ENCODE data around the gene AIPL1. TPM values are rescaled to one million over a fixed set of nuclear protein-coding genes. Genes with fewer than 3 reads are reported as not detected.

The AIPL1 gene
- total RNA-seq, 1 donor from 2014 or later = not detected

GRCh38 chr17:6479622-6480302, 44.8 kb upstream of the AIPL1 start:
- Mint-ChIP-seq H3K9me3 (ENCODE audit: unreplicated experiment) (no peaks in the 10 kb centered on the region), H3K4me3 (ENCODE audit: unreplicated experiment) (no peak overlapping the region), H3K4me1 (ENCODE audit: unreplicated experiment) (peaks cover 17% of the 10 kb centered on the region), H3K27me3 (ENCODE audit: unreplicated experiment) (peaks cover 8% of the 10 kb centered on the region), H3K36me3 (ENCODE audit: low read depth, unreplicated experiment) (no peaks in the 10 kb centered on the region), H3K27ac (ENCODE audit: unreplicated experiment) (no peak overlapping the region)
- DNase-seq (ENCODE audit: low spot score) = no peak
- TF ChIP-seq, protein P1, sequence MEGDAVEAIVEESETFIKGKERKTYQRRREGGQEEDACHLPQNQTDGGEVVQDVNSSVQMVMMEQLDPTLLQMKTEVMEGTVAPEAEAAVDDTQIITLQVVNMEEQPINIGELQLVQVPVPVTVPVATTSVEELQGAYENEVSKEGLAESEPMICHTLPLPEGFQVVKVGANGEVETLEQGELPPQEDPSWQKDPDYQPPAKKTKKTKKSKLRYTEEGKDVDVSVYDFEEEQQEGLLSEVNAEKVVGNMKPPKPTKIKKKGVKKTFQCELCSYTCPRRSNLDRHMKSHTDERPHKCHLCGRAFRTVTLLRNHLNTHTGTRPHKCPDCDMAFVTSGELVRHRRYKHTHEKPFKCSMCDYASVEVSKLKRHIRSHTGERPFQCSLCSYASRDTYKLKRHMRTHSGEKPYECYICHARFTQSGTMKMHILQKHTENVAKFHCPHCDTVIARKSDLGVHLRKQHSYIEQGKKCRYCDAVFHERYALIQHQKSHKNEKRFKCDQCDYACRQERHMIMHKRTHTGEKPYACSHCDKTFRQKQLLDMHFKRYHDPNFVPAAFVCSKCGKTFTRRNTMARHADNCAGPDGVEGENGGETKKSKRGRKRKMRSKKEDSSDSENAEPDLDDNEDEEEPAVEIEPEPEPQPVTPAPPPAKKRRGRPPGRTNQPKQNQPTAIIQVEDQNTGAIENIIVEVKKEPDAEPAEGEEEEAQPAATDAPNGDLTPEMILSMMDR (IDR thresholded peaks at IDR 0.05; ENCODE audit: unreplicated experiment) = no peak

GRCh38 chr17:6478486-6478885, 43.6 kb upstream of the AIPL1 start:
- TF ChIP-seq, protein P1 (IDR thresholded peaks at IDR 0.05; ENCODE audit: unreplicated experiment) = no peak
- Mint-ChIP-seq H3K27ac (ENCODE audit: unreplicated experiment) (no peak overlapping the region), H3K4me3 (ENCODE audit: unreplicated experiment) (no peak overlapping the region), H3K9me3 (ENCODE audit: unreplicated experiment) (no peaks in the 10 kb centered on the region), H3K4me1 (ENCODE audit: unreplicated experiment) (peaks cover 10% of the 10 kb centered on the region), H3K27me3 (ENCODE audit: unreplicated experiment) (peaks cover 8% of the 10 kb centered on the region), H3K36me3 (ENCODE audit: low read depth, unreplicated experiment) (no peaks in the 10 kb centered on the region)
- DNase-seq (ENCODE audit: low spot score) = no peak

GRCh38 chr17:6477831-6478383, 43.0 kb upstream of the AIPL1 start:
- no peaks in the 10 kb centered on the region for H3K9me3 Mint-ChIP-seq (ENCODE audit: unreplicated experiment)
- no peak overlapping the region for H3K27ac Mint-ChIP-seq (ENCODE audit: unreplicated experiment)
- no peaks in the 10 kb centered on the region for H3K36me3 Mint-ChIP-seq (ENCODE audit: low read depth, unreplicated experiment)
- H3K27me3 Mint-ChIP-seq (ENCODE audit: unreplicated experiment) = peaks cover 8% of the 10 kb centered on the region
- H3K4me3 Mint-ChIP-seq (ENCODE audit: unreplicated experiment) = no peak overlapping the region
- TF ChIP-seq, protein P1 (IDR thresholded peaks at IDR 0.05; ENCODE audit: unreplicated experiment) = no peak
- peaks cover 6% of the 10 kb centered on the region for H3K4me1 Mint-ChIP-seq (ENCODE audit: unreplicated experiment)
- no peak for DNase-seq (ENCODE audit: low spot score)

GRCh38 chr17:6476810-6477179, 41.9 kb upstream of the AIPL1 start:
- no peak overlapping the region for H3K27ac Mint-ChIP-seq (ENCODE audit: unreplicated experiment)

More at GRCh38 chr17:6476810-6477179, 41.9 kb upstream of the AIPL1 start:
- no peak overlapping the region for H3K4me3 Mint-ChIP-seq (ENCODE audit: unreplicated experiment)
- H3K4me1 Mint-ChIP-seq (ENCODE audit: unreplicated experiment) = peaks cover 6% of the 10 kb centered on the region
- peaks cover 4% of the 10 kb centered on the region for H3K36me3 Mint-ChIP-seq (ENCODE audit: low read depth, unreplicated experiment)
- DNase-seq (ENCODE audit: low spot score) = no peak
- H3K27me3 Mint-ChIP-seq (ENCODE audit: unreplicated experiment) = peaks cover 1% of the 10 kb centered on the region
- H3K9me3 Mint-ChIP-seq (ENCODE audit: unreplicated experiment) = no peaks in the 10 kb centered on the region
- TF ChIP-seq, protein P1 (IDR thresholded peaks at IDR 0.05; ENCODE audit: unreplicated experiment) = no peak

All from endothelial cell (in vitro differentiated cells).